Calu3 (cell line): ENCODE data around the gene FER. TPM values are rescaled to one million over a fixed set of nuclear protein-coding genes. Genes with fewer than 3 reads are reported as not detected.

Experiments used
- BruUV-seq: library from RNA; stranded (reverse); fragments of 400-500 nt; replicated peaks from 2 replicates; lab custom pipeline; 2021; lab: Mats Ljungman, UMichigan
- CTCF ChIA-PET: fragments of 300-600 bp; sonication (Branson Sonifier 250); formaldehyde crosslinking; loops from one replicate; lab custom pipeline; 2022; ENCODE audit warnings: antibody characterized with exemption; lab: Charles Lee
- DNase-seq: peaks from one replicate; pipeline ENCODE4 v3.0.0; 2022
- H3K27ac Mint-ChIP-seq: one replicate; pipeline ENCODE4 v1.8.0; 2022; ENCODE audit warnings: mixed read lengths; ENCODE audit not compliant: unreplicated experiment
- H3K27me3 Mint-ChIP-seq: one replicate; pipeline ENCODE4 v1.8.0; 2022; ENCODE audit warnings: mixed read lengths; ENCODE audit not compliant: unreplicated experiment
- H3K36me3 Mint-ChIP-seq: one replicate; pipeline ENCODE4 v1.8.0; 2022; ENCODE audit warnings: mild to moderate bottlenecking, moderate library complexity, mixed read lengths; ENCODE audit not compliant: insufficient read depth, unreplicated experiment
- H3K4me1 Mint-ChIP-seq: one replicate; pipeline ENCODE4 v1.8.0; 2022; ENCODE audit warnings: mild to moderate bottlenecking, low read depth, mixed read lengths; ENCODE audit not compliant: unreplicated experiment
- H3K4me3 Mint-ChIP-seq: one replicate; pipeline ENCODE4 v1.8.0; 2022; ENCODE audit warnings: mild to moderate bottlenecking, low read depth, moderate library complexity, mixed read lengths; ENCODE audit not compliant: unreplicated experiment
- H3K9me3 Mint-ChIP-seq: one replicate; pipeline ENCODE4 v1.8.0; 2022; ENCODE audit warnings: low read depth, mixed read lengths; ENCODE audit not compliant: unreplicated experiment
- intact Hi-C: fragments of 100-400 bp; cut with micrococcal nuclease; formaldehyde crosslinking; loops from one replicate; pipeline ENCODE4 v1.10.0; 2022; ENCODE audit not compliant: unreplicated experiment
- total RNA-seq: library from RNA; stranded (reverse); gene quantifications from 2 replicates; pipeline ENCODE4 v1.2.3, GENCODE V29; 2022
- TF ChIP-seq, protein P1 (sequence below): fragments of 200-600 bp; IDR thresholded peaks from one replicate; pipeline ENCODE4 v1.8.0; 2022; ENCODE audit warnings: antibody characterized with exemption; ENCODE audit not compliant: unreplicated experiment

FER gene
- total RNA-seq, 1 experiment from 2014 or later = 32.9 TPM

DNA sequence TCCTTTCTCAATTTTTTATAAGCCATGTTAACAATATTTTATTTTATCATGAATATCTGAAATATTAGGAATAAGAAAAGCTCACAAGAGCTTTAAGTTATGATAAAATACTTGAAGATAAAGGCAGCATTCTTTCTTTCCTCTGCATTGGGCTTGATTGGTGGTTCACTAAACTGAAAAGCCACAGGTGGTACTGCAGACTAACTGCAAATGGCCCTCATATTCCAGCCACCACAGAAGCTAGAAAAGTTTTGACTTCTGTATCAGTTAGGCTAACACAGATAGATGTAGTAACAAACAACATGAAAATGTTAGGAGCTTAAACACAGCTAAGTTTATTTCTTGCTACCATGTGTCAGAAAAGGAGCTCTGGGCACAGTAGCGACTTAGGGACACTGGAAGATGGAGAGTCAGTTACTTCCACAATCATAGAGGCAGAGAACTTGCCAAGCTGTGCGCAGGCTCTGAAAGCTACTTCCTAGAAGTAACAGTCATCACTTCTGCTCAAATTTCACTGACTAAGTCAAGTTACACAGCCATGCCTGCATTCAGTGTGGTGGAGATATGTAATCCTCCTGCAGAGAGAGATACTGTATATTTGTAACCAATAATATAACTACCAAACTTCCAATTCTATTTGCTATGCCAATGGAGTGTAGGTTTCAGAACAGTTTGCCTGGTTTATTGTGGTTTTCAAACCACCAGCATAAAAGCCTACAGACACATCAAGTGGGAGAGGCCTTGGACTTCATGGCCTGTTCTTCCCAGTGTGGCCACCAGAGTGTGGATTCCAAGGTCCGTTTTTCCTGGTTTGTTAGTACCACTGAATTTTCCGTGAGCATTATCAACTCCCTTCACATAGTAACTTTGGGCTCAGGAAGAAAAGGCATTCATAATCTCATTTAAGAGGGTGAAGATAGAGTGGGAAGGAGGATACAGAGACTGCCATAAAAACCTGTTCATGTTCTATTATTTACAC, 393.8 kb downstream of the FER start:
- Mint-ChIP-seq H3K4me3 (no peak overlapping the region), H3K36me3 (no peaks in the 10 kb centered on the region), H3K27me3 (no peaks in the 10 kb centered on the region), H3K27ac (no peak overlapping the region), H3K9me3 (no peaks in the 10 kb centered on the region), H3K4me1 (no peaks in the 10 kb centered on the region)
- no TSS peak for BruUV-seq
- TF ChIP-seq, protein P1, sequence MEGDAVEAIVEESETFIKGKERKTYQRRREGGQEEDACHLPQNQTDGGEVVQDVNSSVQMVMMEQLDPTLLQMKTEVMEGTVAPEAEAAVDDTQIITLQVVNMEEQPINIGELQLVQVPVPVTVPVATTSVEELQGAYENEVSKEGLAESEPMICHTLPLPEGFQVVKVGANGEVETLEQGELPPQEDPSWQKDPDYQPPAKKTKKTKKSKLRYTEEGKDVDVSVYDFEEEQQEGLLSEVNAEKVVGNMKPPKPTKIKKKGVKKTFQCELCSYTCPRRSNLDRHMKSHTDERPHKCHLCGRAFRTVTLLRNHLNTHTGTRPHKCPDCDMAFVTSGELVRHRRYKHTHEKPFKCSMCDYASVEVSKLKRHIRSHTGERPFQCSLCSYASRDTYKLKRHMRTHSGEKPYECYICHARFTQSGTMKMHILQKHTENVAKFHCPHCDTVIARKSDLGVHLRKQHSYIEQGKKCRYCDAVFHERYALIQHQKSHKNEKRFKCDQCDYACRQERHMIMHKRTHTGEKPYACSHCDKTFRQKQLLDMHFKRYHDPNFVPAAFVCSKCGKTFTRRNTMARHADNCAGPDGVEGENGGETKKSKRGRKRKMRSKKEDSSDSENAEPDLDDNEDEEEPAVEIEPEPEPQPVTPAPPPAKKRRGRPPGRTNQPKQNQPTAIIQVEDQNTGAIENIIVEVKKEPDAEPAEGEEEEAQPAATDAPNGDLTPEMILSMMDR = no peak
- intact Hi-C loops = no loop called here
- DNase-seq = no peak
- CTCF ChIA-PET = no interaction called here

GRCh38 chr5:109143031-109143430, 395.3 kb downstream of the FER start:
- no peaks in the 10 kb centered on the region for H3K36me3 Mint-ChIP-seq
- no TSS peak for BruUV-seq
- H3K27ac Mint-ChIP-seq = no peak overlapping the region
- no peaks in the 10 kb centered on the region for H3K27me3 Mint-ChIP-seq
- H3K9me3 Mint-ChIP-seq = no peaks in the 10 kb centered on the region
- H3K4me1 Mint-ChIP-seq = no peaks in the 10 kb centered on the region
- intact Hi-C loops = no loop called here
- DNase-seq = no peak
- CTCF ChIA-PET = no interaction called here
- TF ChIP-seq, protein P1 = no peak
- H3K4me3 Mint-ChIP-seq = no peak overlapping the region

DNA sequence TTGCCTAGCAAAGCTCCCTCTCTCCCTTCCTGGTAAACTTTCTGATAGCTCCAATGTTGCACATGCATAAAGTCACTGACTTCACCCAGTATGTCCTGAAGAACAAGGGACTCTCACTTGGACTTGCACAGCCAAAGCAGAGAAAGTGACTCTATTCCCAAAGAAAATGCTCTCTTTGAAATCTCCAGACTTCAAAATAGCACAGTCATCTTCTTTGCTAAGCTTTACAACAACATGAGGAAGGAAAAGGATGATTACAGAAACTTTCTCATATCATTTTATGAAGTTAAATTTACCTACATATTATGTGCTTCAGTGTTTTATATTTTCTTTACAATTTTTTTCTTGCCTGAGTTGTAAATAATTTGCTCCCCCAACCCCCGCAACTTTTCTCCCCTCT, 397.4 kb downstream of the FER start:
- no TSS peak for BruUV-seq
- Mint-ChIP-seq H3K9me3 (no peaks in the 10 kb centered on the region), H3K4me1 (no peaks in the 10 kb centered on the region), H3K27ac (no peak overlapping the region), H3K4me3 (no peak overlapping the region), H3K36me3 (no peaks in the 10 kb centered on the region), H3K27me3 (no peaks in the 10 kb centered on the region)
- TF ChIP-seq, protein P1 = no peak
- intact Hi-C loops = no loop called here
- CTCF ChIA-PET = interaction anchor here (0.6 kb wide), 1 partner anchor 9 kb away, joined by 3 read pairs; no protein-coding TSS in a partner anchor
- no peak for DNase-seq

- Mint-ChIP-seq H3K27me3 (no peaks in the 10 kb centered on the region), H3K27ac (no peak overlapping the region), H3K9me3 (no peaks in the 10 kb centered on the region), H3K4me3 (no peak overlapping the region), H3K4me1 (no peaks in the 10 kb centered on the region), H3K36me3 (no peaks in the 10 kb centered on the region)
- no TSS peak for BruUV-seq
- intact Hi-C loops = no loop called here
- TF ChIP-seq, protein P1 = no peak
- CTCF ChIA-PET = no interaction called here
- no peak for DNase-seq
Measured at GRCh38 chr5:109146591-109146990, 398.9 kb downstream of the FER start.
